T-helper 2 cell treated with Interferon-gamma antibody and Interleukin-4, amounts not matched to agents 100 ng/mL and 5 ng/mL, for 36 hours (primary cell): ENCODE data around the gene OR2T5. TPM values are rescaled to one million over a fixed set of nuclear protein-coding genes. Genes with fewer than 3 reads are reported as not detected.
"Not testable (repeated sequence)": the region's sequence is repeated elsewhere in the genome, so short reads cannot be mapped to it uniquely, and the experiment has no call there.

ENCODE experiments used
- intact Hi-C: fragments of 100-400 bp; cut with micrococcal nuclease; formaldehyde crosslinking; loops from one replicate; pipeline ENCODE4 v1.15.1; 2023
- total RNA-seq: library from RNA; stranded (reverse); gene quantifications from 2 replicates; pipeline ENCODE4 v1.2.3, GENCODE V29; 2022

The OR2T5 gene
- total RNA-seq: not detected in 2 replicates

DNA sequence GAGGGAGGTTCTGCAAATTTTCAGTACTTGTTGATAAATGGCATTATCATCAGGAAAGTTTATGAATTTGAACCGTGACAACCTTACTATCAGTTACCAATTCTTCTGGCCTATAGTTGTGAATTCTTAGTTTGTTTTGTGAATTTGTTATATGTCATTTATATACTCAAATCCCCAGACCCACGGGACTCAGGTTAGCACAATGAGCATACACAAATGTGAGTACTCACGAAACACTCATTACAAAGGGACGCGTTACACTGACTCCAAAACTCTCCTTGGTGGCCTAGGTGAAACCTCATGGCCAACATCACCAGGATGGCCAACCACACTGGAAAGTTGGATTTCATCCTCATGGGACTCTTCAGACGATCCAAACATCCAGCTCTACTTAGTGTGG, at the start of gene OR2T5:
TSS of gene OR2T5 (plus strand) at position 301 of the 400 bp plus-strand sequence. CDS start at position 301, 0 bp downstream.
- intact Hi-C loops: not testable (repeated sequence)

GRCh38 chr1:248438668-248439067, 49.7 kb upstream of the OR2T5 start:
- intact Hi-C loops: not testable (repeated sequence)

DNA sequence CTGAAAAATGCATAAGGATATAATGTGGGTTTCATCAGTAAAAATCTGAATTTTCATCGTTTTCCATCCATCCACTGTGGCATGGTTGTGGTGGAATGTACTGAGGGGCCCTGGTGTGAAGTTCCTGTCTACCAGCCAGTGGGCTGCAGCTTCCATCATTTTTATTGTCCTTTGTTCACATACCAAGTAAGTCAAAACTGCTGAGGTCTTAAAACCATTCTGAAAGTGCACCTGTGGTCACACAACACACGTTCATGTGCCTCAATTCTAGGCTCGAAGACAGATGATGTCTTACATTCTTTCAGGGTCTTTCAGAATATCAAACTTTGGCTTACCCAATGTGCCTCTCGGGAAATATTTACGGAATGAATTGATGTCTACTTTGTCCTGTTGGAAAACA, 49.1 kb upstream of the OR2T5 start:
- intact Hi-C loops: not testable (repeated sequence)

DNA sequence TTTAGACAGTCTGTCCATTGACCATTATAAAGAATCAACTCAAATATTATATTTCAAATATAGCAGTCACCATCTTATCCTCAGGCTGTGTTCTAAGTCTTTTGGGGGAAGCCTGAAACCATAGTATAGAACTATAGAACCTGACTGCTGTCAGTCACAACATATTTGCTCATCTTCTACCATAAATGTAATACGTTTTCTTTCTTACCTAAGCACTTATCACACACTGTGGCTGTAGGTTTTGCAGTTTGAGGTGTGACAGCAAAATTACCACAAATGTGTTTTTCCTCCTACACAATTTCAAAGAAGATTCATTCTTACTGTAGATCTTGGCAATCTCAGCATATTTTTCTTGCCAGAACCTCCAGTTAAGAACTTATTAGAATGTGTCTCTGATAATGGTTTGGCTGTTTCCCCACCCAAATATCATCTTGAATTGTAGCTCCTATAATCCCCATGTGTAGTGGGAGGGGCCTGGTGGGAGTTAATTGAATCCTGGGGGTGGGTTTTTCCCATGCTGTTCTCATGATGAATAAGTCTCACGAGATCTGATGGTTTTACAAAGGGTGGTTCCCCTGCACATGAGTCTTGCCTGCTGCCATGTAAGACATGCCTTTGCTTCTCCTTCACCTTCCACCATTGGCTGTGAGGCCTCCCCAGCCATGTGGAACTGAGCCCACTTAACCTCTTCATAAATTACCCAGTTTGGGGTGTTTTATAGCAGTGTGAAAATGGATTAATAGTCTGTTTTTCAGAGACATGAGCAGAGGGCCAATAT, 45.7 kb upstream of the OR2T5 start:
- intact Hi-C loops: not testable (repeated sequence)

- intact Hi-C loops: not testable (repeated sequence)
Measured at GRCh38 chr1:248444603-248445002, 43.8 kb upstream of the OR2T5 start.

DNA sequence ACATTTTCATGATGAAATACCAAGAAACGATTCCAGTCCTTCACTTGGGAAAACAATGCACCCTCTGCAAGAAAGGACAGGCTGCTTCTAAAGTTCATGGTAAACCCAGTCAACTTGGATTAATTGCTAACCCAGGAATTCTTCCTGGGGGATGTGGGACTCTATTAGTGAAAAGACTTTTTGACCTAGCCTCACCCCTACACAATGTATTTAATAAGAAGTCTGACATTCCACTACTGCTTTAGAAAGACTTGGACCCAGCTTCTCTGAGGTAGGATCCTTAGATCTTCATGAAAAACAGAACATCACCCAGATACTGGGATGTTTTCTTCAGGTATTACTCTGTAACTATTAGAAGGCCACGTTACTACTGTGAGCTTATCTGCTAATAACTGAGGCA, 43.0 kb upstream of the OR2T5 start, which contains the start of gene OR2T2:
TSS of gene OR2T2 (plus strand) at position 239 of the 400 bp plus-strand sequence. CDS start 7,161 bp downstream, outside the sequence.
- intact Hi-C loops: not testable (repeated sequence)

DNA sequence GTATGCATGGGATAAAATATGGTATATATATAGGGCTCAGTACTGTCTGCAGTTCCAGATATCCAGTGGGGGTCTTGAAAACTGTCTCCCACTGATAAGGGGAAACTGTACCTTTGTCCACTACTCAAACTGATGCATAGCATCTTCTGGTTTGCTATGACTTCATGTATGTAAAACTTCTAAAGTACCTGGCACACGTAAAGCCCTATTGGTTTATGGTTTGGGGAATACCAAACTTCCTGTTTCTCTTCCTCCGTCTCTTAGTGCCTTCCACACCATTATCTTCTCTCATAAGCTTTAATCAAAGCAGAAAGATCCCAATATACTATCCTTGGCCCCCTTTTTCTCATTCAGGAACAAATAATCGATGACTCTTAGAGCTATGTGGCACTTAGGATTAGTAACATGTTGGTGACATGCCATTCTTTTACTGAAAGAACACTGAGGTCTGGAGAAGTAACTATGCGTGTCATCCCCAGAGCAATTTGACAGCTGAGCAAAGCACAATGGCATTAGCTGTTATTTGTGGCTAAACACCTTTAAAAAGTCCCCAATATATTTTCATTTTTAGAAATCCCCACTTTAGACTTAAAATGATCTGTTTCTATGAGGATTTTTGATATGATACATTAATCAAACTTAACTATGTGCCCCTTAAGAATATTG, 39.8 kb upstream of the OR2T5 start:
- intact Hi-C loops: not testable (repeated sequence)

GRCh38 chr1:248449821-248450465, 38.4 kb upstream of the OR2T5 start:
- intact Hi-C loops: not testable (repeated sequence)

DNA sequence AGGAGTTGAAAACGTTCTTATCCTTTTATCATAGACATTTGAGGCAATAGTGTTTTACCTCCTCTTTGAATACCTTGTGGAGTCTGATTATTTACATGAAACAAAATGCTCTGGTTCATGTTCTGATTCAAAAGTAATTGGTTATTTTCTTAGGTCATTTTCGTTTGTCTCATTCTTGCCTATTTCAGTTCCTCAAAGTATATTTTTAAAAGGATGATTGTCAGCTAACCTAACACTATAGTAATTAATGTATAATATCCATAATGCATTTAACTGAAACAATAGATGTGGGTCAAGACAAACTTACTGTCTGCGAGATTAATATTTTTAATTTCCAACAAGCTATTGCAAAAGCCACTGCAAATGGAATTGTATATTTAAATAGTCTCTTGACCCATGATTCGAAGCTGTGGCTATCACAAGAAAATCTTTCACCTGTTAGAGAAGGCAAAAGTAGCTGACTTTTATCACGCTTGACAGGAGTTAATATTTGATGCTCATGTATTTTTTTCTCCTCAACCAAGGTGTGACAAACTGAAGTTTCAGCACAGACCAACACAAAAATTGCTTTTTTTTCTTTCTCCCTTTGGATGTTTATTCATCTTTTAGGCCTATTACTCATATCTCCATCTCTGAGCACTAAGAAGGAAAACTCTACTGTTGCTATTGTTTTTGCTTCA, 37.8 kb upstream of the OR2T5 start:
- intact Hi-C loops: not testable (repeated sequence)

DNA sequence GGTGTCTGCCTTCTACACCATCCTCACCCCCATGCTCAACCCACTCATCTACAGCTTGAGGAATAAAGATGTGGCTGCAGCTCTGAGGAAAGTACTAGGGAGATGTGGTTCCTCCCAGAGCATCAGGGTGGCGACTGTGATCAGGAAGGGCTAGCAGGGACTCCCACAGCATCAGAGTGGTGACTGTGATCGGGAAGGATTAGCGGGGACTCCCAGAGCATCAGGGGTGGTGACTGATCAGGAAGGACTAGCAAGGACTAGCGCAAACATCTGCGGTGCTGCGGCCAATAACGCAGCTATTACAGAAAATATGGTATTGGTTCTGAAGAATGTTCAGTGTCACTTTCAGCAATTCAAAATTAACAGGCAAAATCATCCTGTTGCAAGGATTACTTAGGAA, 34.8 kb upstream of the OR2T5 start:
- intact Hi-C loops: not testable (repeated sequence)

DNA sequence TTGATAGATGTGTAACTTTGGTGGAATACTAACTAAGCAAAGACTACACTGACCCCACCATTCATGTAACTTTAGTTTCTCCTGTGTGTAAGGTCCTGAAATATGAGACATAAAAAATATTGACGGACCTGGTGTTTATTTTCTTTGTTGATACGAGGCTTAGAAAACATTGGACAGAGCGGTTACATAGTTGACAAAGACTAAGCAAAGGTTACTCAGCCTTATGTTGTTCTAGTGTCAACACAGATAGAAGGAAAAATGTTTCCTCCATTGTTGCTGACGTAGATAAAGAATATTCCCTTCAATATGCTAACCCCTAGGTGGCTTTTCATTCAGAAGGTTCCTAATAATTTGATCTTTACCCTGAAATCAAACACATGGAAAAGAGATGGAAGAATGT, 33.3 kb upstream of the OR2T5 start:
- intact Hi-C loops: not testable (repeated sequence)

- intact Hi-C loops: not testable (repeated sequence)
Measured at GRCh38 chr1:248456635-248457034, 31.8 kb upstream of the OR2T5 start.

GRCh38 chr1:248459117-248459516, 29.3 kb upstream of the OR2T5 start:
- intact Hi-C loops: not testable (repeated sequence)

- intact Hi-C loops: no loop called here
Measured at GRCh38 chr1:248471154-248471553, 17.2 kb upstream of the OR2T5 start.

GRCh38 chr1:248472111-248472510, 16.3 kb upstream of the OR2T5 start:
- intact Hi-C loops: not testable (repeated sequence)

DNA sequence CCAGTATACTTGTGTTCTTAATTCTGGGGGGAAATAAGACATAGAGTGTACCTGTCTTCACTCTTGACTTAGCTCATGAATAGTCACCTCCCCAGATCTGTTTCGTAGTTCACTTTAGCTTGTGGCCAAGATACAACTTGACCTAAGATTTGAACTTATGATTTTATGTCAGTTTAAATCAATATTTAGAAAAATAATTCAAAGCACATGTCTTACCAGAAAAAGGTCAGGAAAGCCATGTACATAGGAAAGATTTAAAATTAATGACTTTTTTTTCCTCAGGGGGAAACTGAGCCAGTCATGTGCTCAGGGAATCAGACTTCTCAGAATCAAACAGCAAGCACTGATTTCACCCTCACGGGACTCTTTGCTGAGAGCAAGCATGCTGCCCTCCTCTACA, 15.3 kb upstream of the OR2T5 start, which contains the start of gene OR2T3:
TSS of gene OR2T3 (plus strand) at position 301 of the 400 bp plus-strand sequence. CDS start at position 301, 0 bp downstream.
- intact Hi-C loops: not testable (repeated sequence)

- intact Hi-C loops: not testable (repeated sequence)
Measured at GRCh38 chr1:248475660-248476059, 12.7 kb upstream of the OR2T5 start.

DNA sequence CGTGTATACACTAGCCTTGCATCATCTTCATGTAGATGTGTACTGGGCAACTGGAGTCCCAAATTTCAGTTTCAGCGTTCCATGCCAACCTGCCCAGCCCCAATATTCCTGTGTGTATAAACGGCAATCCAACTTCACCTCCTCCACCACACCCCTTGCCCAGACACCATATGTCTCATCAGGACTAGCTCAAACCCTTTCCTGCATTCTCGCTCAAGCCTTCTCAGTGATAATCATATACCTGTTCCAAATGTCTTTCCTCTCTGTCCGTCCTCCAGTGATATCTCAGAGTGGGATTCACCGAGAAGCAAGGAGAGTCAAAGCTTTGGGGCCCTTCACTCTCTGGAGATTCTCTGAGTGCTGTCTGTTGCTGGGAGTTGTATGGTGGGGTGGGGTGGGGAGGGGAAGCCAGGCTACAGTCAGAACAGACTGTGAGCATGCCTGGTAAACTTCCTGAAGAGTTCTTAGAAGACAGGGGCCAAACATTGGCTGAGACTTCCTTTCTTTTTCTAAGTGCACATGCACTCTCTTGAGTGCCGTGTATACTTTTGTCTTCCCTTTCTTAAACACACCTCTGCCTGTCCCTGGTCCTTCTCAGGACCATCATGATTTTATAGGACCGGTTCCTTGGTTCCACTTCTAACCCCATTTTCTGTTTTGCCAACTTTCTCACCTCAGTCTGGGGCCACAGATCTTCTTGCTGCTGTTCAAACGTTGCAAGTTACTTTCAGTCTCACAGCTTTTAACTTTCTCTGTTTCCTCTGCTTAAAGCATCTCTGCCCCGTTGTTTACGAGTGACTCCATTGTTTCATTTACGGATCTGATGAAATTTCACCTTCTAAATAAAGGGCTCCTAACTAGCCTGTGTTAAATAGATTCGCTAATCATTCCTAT, 6.5 kb upstream of the OR2T5 start:
- intact Hi-C loops: loop anchor here (5.0 kb wide), 1 partner anchor 80 kb away; the partner anchor contains the start of gene OR2T1

DNA sequence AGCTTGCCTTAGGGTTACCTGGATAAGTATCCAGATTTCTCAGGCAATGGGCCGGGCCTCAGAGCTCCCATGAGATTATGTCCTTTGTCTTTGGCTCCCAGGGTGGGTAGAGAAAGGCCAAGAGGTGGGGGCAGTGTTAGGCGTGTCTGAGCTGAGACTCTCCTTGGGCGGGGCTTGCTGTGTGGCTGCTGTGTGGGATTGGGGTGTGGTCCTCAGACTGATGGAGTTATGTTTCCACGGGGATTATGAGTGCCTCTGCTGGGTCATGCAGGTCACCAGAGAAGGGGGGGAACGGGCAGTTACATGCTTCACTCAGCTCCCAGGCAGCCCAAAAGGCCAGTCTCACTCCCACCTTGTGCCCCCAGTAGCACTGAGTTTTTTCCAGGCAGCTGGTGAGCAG, 8.3 kb downstream of the OR2T5 start:
- intact Hi-C loops: not testable (repeated sequence)
